Tibial nerve (tissue), 4 donors: Measurements from ENCODE around the gene HTR2C. TPM values are rescaled to one million over a fixed set of nuclear protein-coding genes. Genes with fewer than 3 reads are reported as not detected.

Experiments
- DNase-seq, 2 donors: peaks; one replicate each; pipeline ENCODE4 v3.0.0-alpha.2; 2019; ENCODE audit warnings: low spot score in 2 of 2
- H3K27ac ChIP-seq, 4 donors: fragments of 200-600 bp; sonication (generic) in 3 of 4; one replicate each; pipeline ENCODE4 v1.5.1; 2017 to 2019; ENCODE audit warnings: mild to moderate bottlenecking in 1 of 4
- H3K27me3 ChIP-seq, 2 donors: fragments of 200-600 bp; sonication (generic) in 1 of 2; one replicate each; pipeline versions ENCODE4 v1.5.1 to v1.6.0; 2017 to 2019
- H3K36me3 ChIP-seq, 3 donors: fragments of 200-600 bp; sonication (generic); one replicate each; pipeline ENCODE4 v1.5.1; 2018 to 2019
- H3K4me1 ChIP-seq, 4 donors: fragments of 200-600 bp; sonication (generic) in 3 of 4; one replicate each; pipeline ENCODE4 v1.5.1; 2017 to 2019
- H3K4me3 ChIP-seq, 4 donors: fragments of 200-600 bp; sonication (generic) in 3 of 4; one replicate each; pipeline ENCODE4 v1.5.1; 2017 to 2019; ENCODE audit warnings: mild to moderate bottlenecking in 1 of 4, moderate library complexity in 1 of 4
- H3K9me3 ChIP-seq, 4 donors: fragments of 200-600 bp; sonication (generic) in 3 of 4; one replicate each; pipeline ENCODE4 v1.5.1; 2017 to 2019
- CTCF ChIP-seq, 5 experiments: fragments of 200-600 bp in 3 of 5; fragments of 450-650 bp in 2 of 5; sonication (generic) in 3 of 5; IDR thresholded peaks; one replicate each; pipeline ENCODE4 v1.5.1; 2016 to 2019; ENCODE audit warnings: antibody characterized with exemption in 5 of 5, mild to moderate bottlenecking in 3 of 5, moderate library complexity in 2 of 5
- EP300 ChIP-seq, 2 donors: sonication (generic); formaldehyde crosslinking; IDR thresholded peaks; one replicate each; pipeline ENCODE4 v1.6.1; 2017; ENCODE audit warnings: antibody characterized with exemption in 2 of 2, mild to moderate bottlenecking in 1 of 2
- POLR2A ChIP-seq, 2 donors: fragments of 450-650 bp; IDR thresholded peaks; one replicate each; pipeline ENCODE4 v1.6.1; 2017; ENCODE audit warnings: antibody characterized with exemption in 2 of 2, mild to moderate bottlenecking in 2 of 2, moderate library complexity in 2 of 2
- WGBS, 2 donors: methylation state at CpG; one replicate each; pipeline ENCODE4 v1.1.5; 2018; 5-methylcytosine and 5-hydroxymethylcytosine counted together
- total RNA-seq, 4 donors: library from RNA; depleted of rRNA; stranded (reverse); fragments of >200 nt; gene quantifications; one replicate each; pipeline ENCODE4 v1.1.0, GENCODE V29; 2016

The HTR2C gene
- total RNA-seq, 4 donors from 2014 or later: 0.66 TPM; not detected in 3

- peaks cover 0 to 5% of the 10 kb centered on the region in 2 donors for H3K27me3 ChIP-seq
- no peaks in the 10 kb centered on the region for H3K4me1 ChIP-seq
- H3K9me3 ChIP-seq: no peaks in the 10 kb centered on the region
- no peak for TF ChIP-seq EP300 (IDR thresholded peaks at IDR 0.05)
- no peak for TF ChIP-seq POLR2A (IDR thresholded peaks at IDR 0.05)
- TF ChIP-seq CTCF (IDR thresholded peaks at IDR 0.05): no peak
- no peak for DNase-seq
- no peaks in the 10 kb centered on the region for H3K36me3 ChIP-seq
- 62 to 65% methylated on average over 3 of the region's 3 CpGs for WGBS, 2 donors
- no peak overlapping the region for H3K27ac ChIP-seq
- H3K4me3 ChIP-seq: no peak overlapping the region
Measured at GRCh38 chrX:114903618-114904017, 319.7 kb downstream of the HTR2C start.

GRCh38 chrX:114905251-114905650, 321.4 kb downstream of the HTR2C start:
- Histone ChIP-seq H3K36me3 (no peaks in the 10 kb centered on the region), H3K4me1 (no peaks in the 10 kb centered on the region), H3K9me3 (no peaks in the 10 kb centered on the region), H3K4me3 (no peak overlapping the region), H3K27ac (no peak overlapping the region), H3K27me3 (peaks cover 0 to 19% of the 10 kb centered on the region in 2 donors)
- TF ChIP-seq CTCF (IDR thresholded peaks at IDR 0.05) (no peak), EP300 (IDR thresholded peaks at IDR 0.05) (no peak), POLR2A (IDR thresholded peaks at IDR 0.05) (no peak)
- no peak for DNase-seq
- WGBS, 2 donors: 62 to 82% methylated on average over 2 of the region's 2 CpGs

- no peaks in the 10 kb centered on the region for H3K4me1 ChIP-seq
- 26 to 42% methylated on average over 6 to 9 of the region's 9 CpGs for WGBS, 2 donors
- TF ChIP-seq POLR2A (IDR thresholded peaks at IDR 0.05): no peak
- no peak for TF ChIP-seq CTCF (IDR thresholded peaks at IDR 0.05)
- TF ChIP-seq EP300 (IDR thresholded peaks at IDR 0.05): no peak
- no peak for DNase-seq
- H3K27ac ChIP-seq: no peak overlapping the region
- peaks cover 0 to 28% of the 10 kb centered on the region in 2 donors for H3K27me3 ChIP-seq
- no peaks in the 10 kb centered on the region for H3K9me3 ChIP-seq
- H3K4me3 ChIP-seq: no peak overlapping the region
- no peaks in the 10 kb centered on the region for H3K36me3 ChIP-seq
Measured at GRCh38 chrX:114906984-114907510, 323.2 kb downstream of the HTR2C start.

GRCh38 chrX:114924423-114924822, 340.5 kb downstream of the HTR2C start:
- no peak for DNase-seq
- Histone ChIP-seq H3K27me3 (peaks cover 0 to 19% of the 10 kb centered on the region in 2 donors), H3K36me3 (no peaks in the 10 kb centered on the region), H3K27ac (no peak overlapping the region), H3K4me3 (no peak overlapping the region), H3K9me3 (no peaks in the 10 kb centered on the region), H3K4me1 (no peaks in the 10 kb centered on the region)
- WGBS, 2 donors: 65 to 72% methylated on average over 3 of the region's 3 CpGs
- TF ChIP-seq POLR2A (IDR thresholded peaks at IDR 0.05) (no peak), CTCF (IDR thresholded peaks at IDR 0.05) (no peak), EP300 (IDR thresholded peaks at IDR 0.05) (no peak)

GRCh38 chrX:114924856-114925255, 341.0 kb downstream of the HTR2C start:
- H3K4me3 ChIP-seq: no peak overlapping the region

More at GRCh38 chrX:114924856-114925255, 341.0 kb downstream of the HTR2C start:
- TF ChIP-seq CTCF (IDR thresholded peaks at IDR 0.05) (no peak), POLR2A (IDR thresholded peaks at IDR 0.05) (no peak), EP300 (IDR thresholded peaks at IDR 0.05) (no peak)
- Histone ChIP-seq H3K9me3 (no peaks in the 10 kb centered on the region), H3K4me1 (no peaks in the 10 kb centered on the region), H3K36me3 (no peaks in the 10 kb centered on the region), H3K27me3 (peaks cover 0 to 19% of the 10 kb centered on the region in 2 donors), H3K27ac (no peak overlapping the region)
- no peak for DNase-seq
